B cell (primary cell): ENCODE measurements around the gene MRPL53. TPM values are rescaled to one million over a fixed set of nuclear protein-coding genes. Genes with fewer than 3 reads are reported as not detected.

Experiments used
- ATAC-seq: fragments of 200-7000 bp; cut with Tn5 transposase; one replicate; pipeline ENCODE4 v1.10.0; 2021; ENCODE audit warnings: low read depth, mild to moderate bottlenecking, moderate number of reproducible peaks, moderate library complexity
- CTCF ChIA-PET: fragments of 350-600 bp; sonication (Branson Sonifier 250); formaldehyde crosslinking; loops from one replicate; lab custom pipeline; 2021; ENCODE audit warnings: antibody characterized with exemption, inconsistent platforms; lab: Charles Lee
- POLR2A ChIA-PET: fragments of 350-600 bp; sonication (Branson Sonifier 250); formaldehyde crosslinking; loops from one replicate; lab custom pipeline; 2021; ENCODE audit warnings: antibody characterized with exemption; lab: Charles Lee
- DNase-seq: peaks from one replicate; pipeline ENCODE4 v3.0.0; 2013
- H2AFZ ChIP-seq: 2 replicates; pipeline ENCODE4 v1.6.1; 2012; ENCODE audit warnings: mild to moderate bottlenecking, low read depth, low read length; ENCODE audit not compliant: insufficient read depth, poor library complexity, severe bottlenecking
- H3K27ac ChIP-seq, 2 donors: 1 replicate in 1 of 2; 2 replicates in 1 of 2; pipeline ENCODE4 v1.5.1; 2012 to 2013; ENCODE audit warnings: low read length in 2 of 2, mild to moderate bottlenecking in 2 of 2, moderate library complexity in 1 of 2
- H3K27me3 ChIP-seq, 4 experiments: fragments of 200-600 bp in 1 of 4; sonication (generic) in 1 of 4; replicated peaks in 1 of 4; 1 replicate in 2 of 4; 2 replicates in 2 of 4; pipeline versions ENCODE4 v1.6.1 to v1.7.0; 2013 to 2016; ENCODE audit warnings: low read length in 3 of 4, mild to moderate bottlenecking in 2 of 4, mixed read lengths in 1 of 4, moderate library complexity in 1 of 4; ENCODE audit not compliant: insufficient read depth in 4 of 4, control insufficient read depth in 3 of 4; ENCODE audit errors: control extremely low read depth in 1 of 4
- H3K36me3 ChIP-seq, 2 experiments: replicated peaks in 1 of 2; 1 replicate in 1 of 2; 2 replicates in 1 of 2; pipeline versions ENCODE4 v1.6.1 to v1.7.1; 2013; ENCODE audit warnings: low read length in 1 of 2; ENCODE audit not compliant: insufficient read depth in 2 of 2, control insufficient read depth in 1 of 2; ENCODE audit errors: control extremely low read depth in 1 of 2, extremely low read depth in 1 of 2
- H3K4me1 ChIP-seq, 2 donors: fragments of 200-600 bp in 1 of 2; sonication (generic) in 1 of 2; 1 replicate in 1 of 2; 2 replicates in 1 of 2; pipeline versions ENCODE4 v1.5.1 to v1.6.1; 2013 to 2017; ENCODE audit warnings: low read length in 2 of 2; ENCODE audit not compliant: control insufficient read depth in 2 of 2, insufficient read depth in 2 of 2
- H3K4me2 ChIP-seq: replicated peaks from 2 replicates; pipeline ENCODE3; 2012; ENCODE audit warnings: mild to moderate bottlenecking, low read depth, low read length; ENCODE audit not compliant: poor library complexity, severe bottlenecking
- H3K4me3 ChIP-seq, 5 experiments: fragments of 200-600 bp in 1 of 5; sonication (generic) in 1 of 5; 1 replicate in 3 of 5; 2 replicates in 2 of 5; pipeline versions ENCODE4 v1.5.1 to v1.7.0; 2011 to 2016; ENCODE audit warnings: low read length in 4 of 5, mild to moderate bottlenecking in 4 of 5, low read depth in 2 of 5, control low read depth in 1 of 5, moderate library complexity in 1 of 5; ENCODE audit not compliant: insufficient read depth in 1 of 5; ENCODE audit errors: control extremely low read depth in 1 of 5, extremely low read depth in 1 of 5
- H3K79me2 ChIP-seq: fragments of 200-600 bp; sonication (generic); one replicate; pipeline ENCODE4 v1.6.0; 2016; ENCODE audit warnings: low read length; ENCODE audit not compliant: control insufficient read depth, insufficient read depth
- H3K9ac ChIP-seq: fragments of 200-600 bp; sonication (generic); 2 replicates; pipeline ENCODE4 v1.6.1; 2017; ENCODE audit warnings: mild to moderate bottlenecking, low read length, moderate library complexity
- H3K9me3 ChIP-seq, 3 donors: one replicate each; pipeline versions ENCODE4 v1.6.1 to v1.7.1; 2013; ENCODE audit warnings: low read length in 2 of 3; ENCODE audit not compliant: control insufficient read depth in 2 of 3, insufficient read depth in 1 of 3; ENCODE audit errors: control extremely low read depth in 1 of 3
- H4K20me1 ChIP-seq: 2 replicates; pipeline ENCODE4 v1.6.0; 2012; ENCODE audit warnings: mild to moderate bottlenecking, low read length; ENCODE audit not compliant: insufficient read depth, control insufficient read depth, poor library complexity, severe bottlenecking
- H3K27ac Mint-ChIP-seq: one replicate; pipeline ENCODE4 v1.8.0; 2021; ENCODE audit warnings: mixed read lengths
- H3K27me3 Mint-ChIP-seq: one replicate; pipeline ENCODE4 v1.8.0; 2021; ENCODE audit warnings: mixed read lengths
- H3K4me1 Mint-ChIP-seq: one replicate; pipeline ENCODE4 v1.8.0; 2021; ENCODE audit warnings: mixed read lengths
- H3K4me3 Mint-ChIP-seq: one replicate; pipeline ENCODE4 v1.8.0; 2021; ENCODE audit warnings: mixed read lengths
- H3K9me3 Mint-ChIP-seq: one replicate; pipeline ENCODE4 v1.8.0; 2022; ENCODE audit warnings: mixed read lengths; ENCODE audit not compliant: insufficient read depth
- EZH2 ChIP-seq: IDR thresholded peaks from 2 replicates; pipeline ENCODE4 v1.6.1; 2012; ENCODE audit warnings: borderline replicate concordance, low read depth, mild to moderate bottlenecking, moderate library complexity, low read length; ENCODE audit not compliant: insufficient read depth, poor library complexity, severe bottlenecking
- WGBS: methylation state at CpG from one replicate; pipeline ENCODE4 v1.1.5; 2013; ENCODE audit warnings: missing lambda C conversion rate; ENCODE audit not compliant: insufficient coverage; 5-methylcytosine and 5-hydroxymethylcytosine counted together
- intact Hi-C: fragments of 100-400 bp; cut with micrococcal nuclease; formaldehyde crosslinking; loops from one replicate; pipeline ENCODE4 v1.10.0; 2022
- polyA plus RNA-seq: library from polyadenylated mRNA; depleted of rRNA; stranded (reverse); fragments of >200 nt; gene quantifications from 2 replicates; pipeline ENCODE4 v1.2.3, GENCODE V29; 2012
- total RNA-seq, 2 donors: library from RNA; stranded (reverse); fragments of 120-200 nt in 1 of 2; gene quantifications; 1 replicate in 1 of 2; 2 replicates in 1 of 2; pipeline versions ENCODE4 v1.2.3 to v1.2.4, GENCODE V29; 2013 to 2022
- TF ChIP-seq, protein P1 (sequence below): fragments of 200-600 bp; IDR thresholded peaks from one replicate; pipeline ENCODE4 v1.8.0; 2022; ENCODE audit warnings: antibody characterized with exemption, mild to moderate bottlenecking

Gene MRPL53
- total and polyA plus RNA-seq, 2 donors (not counting 1 experiment from before 2014, with no cell fraction given), result 59.3 to 70.0 TPM

DNA sequence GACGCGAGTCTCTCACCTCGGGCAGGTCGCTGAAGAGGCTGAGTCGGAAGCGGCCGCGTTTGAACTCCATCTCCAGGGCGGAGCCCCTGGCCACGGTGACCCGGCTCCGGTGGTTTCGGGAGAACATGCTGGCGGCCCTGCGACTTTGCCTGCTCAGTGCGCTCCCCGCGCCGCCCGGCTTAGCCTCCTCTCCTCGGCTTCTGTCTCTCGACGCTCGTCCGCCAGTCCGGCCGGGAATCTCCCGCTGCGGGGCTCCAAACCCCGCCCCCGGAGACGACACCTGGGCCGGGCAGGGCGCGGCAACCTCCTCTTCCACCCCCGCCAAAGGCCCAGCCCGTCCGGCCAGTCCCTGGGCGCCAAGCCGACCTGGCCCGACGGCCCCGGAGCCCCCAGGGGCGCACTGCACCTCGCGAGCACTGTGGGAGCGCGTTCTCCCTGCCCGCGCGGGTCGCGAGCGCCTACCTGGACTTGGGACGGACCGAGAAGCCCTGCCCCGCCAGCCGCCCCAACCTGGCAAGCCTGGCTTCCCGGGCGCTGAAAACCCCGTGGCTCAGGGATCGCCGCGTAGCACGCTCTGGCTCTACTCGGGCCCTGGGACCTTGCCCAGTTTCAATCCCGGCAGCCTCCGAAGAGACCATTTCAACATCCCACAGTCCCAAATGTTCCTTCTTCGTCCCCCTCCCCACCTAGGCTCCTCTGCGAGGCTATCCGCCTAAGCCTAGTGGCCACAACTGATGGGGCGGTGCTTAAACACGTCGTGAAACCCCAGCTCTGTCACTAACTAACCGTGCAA is 30.6 kb downstream of the MRPL53 start, which contains the start of gene RTKN:
Gene RTKN (minus strand): TSS at position 248 of the 793 bp plus-strand sequence. CDS start 121 bp downstream, at position 127.
- DNase-seq (peak; percentile 63), ATAC-seq (no peak)
- Histone ChIP-seq H3K4me1 (peaks cover 35 to 42% of the 10 kb centered on the region in 2 donors), H3K4me2 (peak within 1 kb of the TSS; percentile 95), H3K79me2 (no peaks in the 10 kb centered on the region), H3K27me3 (peaks cover 0 to 43% (median 13%) of the 10 kb centered on the region in 4 experiments), H2AFZ (peak within 1 kb of the TSS; percentile 81), H3K9ac (peak within 1 kb of the TSS; percentile 60), H3K4me3 (peak within 1 kb of the TSS in 4 of 5 experiments; percentile 33 to 60 (median 52)), H3K27ac (no peak within 1 kb of the TSS), H4K20me1 (no peaks in the 10 kb centered on the region), H3K36me3 (no peaks in the 10 kb centered on the region), H3K9me3 (peaks cover 0 to 9% (median 0%) of the 10 kb centered on the region in 3 donors)
- intact Hi-C loops, result no loop called here
- peaks cover 19% of the 10 kb centered on the region for H3K27me3 Mint-ChIP-seq
- peak; percentile 56 for TF ChIP-seq EZH2
- TF ChIP-seq, protein P1, sequence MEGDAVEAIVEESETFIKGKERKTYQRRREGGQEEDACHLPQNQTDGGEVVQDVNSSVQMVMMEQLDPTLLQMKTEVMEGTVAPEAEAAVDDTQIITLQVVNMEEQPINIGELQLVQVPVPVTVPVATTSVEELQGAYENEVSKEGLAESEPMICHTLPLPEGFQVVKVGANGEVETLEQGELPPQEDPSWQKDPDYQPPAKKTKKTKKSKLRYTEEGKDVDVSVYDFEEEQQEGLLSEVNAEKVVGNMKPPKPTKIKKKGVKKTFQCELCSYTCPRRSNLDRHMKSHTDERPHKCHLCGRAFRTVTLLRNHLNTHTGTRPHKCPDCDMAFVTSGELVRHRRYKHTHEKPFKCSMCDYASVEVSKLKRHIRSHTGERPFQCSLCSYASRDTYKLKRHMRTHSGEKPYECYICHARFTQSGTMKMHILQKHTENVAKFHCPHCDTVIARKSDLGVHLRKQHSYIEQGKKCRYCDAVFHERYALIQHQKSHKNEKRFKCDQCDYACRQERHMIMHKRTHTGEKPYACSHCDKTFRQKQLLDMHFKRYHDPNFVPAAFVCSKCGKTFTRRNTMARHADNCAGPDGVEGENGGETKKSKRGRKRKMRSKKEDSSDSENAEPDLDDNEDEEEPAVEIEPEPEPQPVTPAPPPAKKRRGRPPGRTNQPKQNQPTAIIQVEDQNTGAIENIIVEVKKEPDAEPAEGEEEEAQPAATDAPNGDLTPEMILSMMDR, result no peak
- POLR2A ChIA-PET, result interaction anchor here (1.3 kb wide), 1 partner anchor 41 kb away, joined by 3 read pairs; the partner anchor contains the start of genes CCDC142 and TTC31
- WGBS, result 15% methylated on average over 74 of the region's 75 CpGs
- H3K27ac Mint-ChIP-seq, result peak within 1 kb of the TSS; percentile 63
- H3K4me1 Mint-ChIP-seq, result peaks cover 39% of the 10 kb centered on the region
- H3K4me3 Mint-ChIP-seq, result peak within 1 kb of the TSS; percentile 83
- no peaks in the 10 kb centered on the region for H3K9me3 Mint-ChIP-seq
- CTCF ChIA-PET, result interaction anchor here (1.0 to 1.8 kb wide), 2 partner anchors 12 to 59 kb away, joined by 3 to 4 read pairs; no protein-coding TSS in a partner anchor
